ENCODE results near the gene PLXNA1.

Gene PLXNA1

GRCh38 chr3:127017229-127017628 is 34.3 kb downstream of the PLXNA1 start:
- H3K4me3 Mint-ChIP-seq, result no peak overlapping the region
- no peak overlapping the region for H3K27ac Mint-ChIP-seq
- DNase-seq, result no peak
- no peaks in the 10 kb centered on the region for H3K4me1 Mint-ChIP-seq (ENCODE audit: low read depth)
- H3K36me3 Mint-ChIP-seq (ENCODE audit: low read depth), result peaks cover 65% of the 10 kb centered on the region
- no peaks in the 10 kb centered on the region for H3K9me3 Mint-ChIP-seq
- no peaks in the 10 kb centered on the region for H3K27me3 Mint-ChIP-seq

DNA sequence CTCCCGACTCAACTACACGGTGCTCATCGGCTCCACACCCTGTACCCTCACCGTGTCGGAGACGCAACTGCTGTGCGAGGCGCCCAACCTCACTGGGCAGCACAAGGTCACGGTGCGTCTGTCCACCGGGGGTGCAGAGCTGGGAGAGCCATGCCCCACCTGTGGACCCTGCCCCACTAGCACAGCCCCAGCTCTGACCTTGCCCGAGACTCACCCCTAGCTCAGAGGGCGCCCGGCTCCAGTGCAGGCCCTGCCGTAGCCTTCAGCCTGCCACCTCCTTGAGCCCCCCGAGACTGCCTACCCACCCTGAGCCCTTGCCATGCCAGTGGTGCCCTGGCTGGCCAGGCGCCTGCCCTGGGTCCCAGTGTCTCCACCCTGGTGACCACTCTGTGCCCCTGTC is 34.9 kb downstream of the PLXNA1 start:
- H3K4me1 Mint-ChIP-seq (ENCODE audit: low read depth), result no peaks in the 10 kb centered on the region

GRCh38 chr3:127018306-127018828 is 35.5 kb downstream of the PLXNA1 start:
- Mint-ChIP-seq H3K36me3 (ENCODE audit: low read depth) (peaks cover 62% of the 10 kb centered on the region), H3K27me3 (no peaks in the 10 kb centered on the region), H3K4me1 (ENCODE audit: low read depth) (no peaks in the 10 kb centered on the region), H3K4me3 (no peak overlapping the region), H3K27ac (no peak overlapping the region), H3K9me3 (no peaks in the 10 kb centered on the region)
- no peak for DNase-seq

More for the DNA sequence above, 34.9 kb downstream of the PLXNA1 start:
- no peaks in the 10 kb centered on the region for H3K9me3 Mint-ChIP-seq
- no peak overlapping the region for H3K27ac Mint-ChIP-seq
- DNase-seq, result no peak
- no peaks in the 10 kb centered on the region for H3K27me3 Mint-ChIP-seq
- H3K36me3 Mint-ChIP-seq (ENCODE audit: low read depth), result peaks cover 66% of the 10 kb centered on the region
- H3K4me3 Mint-ChIP-seq, result no peak overlapping the region

DNA sequence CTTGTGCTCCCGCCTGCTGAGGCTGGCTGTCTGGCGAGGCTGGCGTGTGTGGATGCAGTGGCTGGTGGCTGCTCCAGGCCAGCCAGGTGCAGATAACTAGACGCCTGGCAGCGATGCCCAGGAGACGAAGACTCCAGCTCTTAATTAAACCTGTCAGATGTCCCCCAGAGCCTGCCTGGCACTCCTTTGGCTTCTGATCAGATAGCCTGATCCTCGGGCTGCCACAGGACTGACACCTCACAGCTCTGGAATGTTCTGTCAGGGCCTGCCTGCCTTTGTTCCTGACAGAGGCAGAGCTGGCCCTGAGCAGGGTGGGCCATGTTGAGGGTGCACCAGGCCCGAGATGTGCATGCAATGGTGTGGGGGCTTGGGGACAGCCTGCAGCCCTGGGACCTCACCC is 36.5 kb downstream of the PLXNA1 start:
- H3K36me3 Mint-ChIP-seq (ENCODE audit: low read depth), result peaks cover 64% of the 10 kb centered on the region
- H3K4me3 Mint-ChIP-seq, result no peak overlapping the region
- no peak overlapping the region for H3K27ac Mint-ChIP-seq
- H3K9me3 Mint-ChIP-seq, result no peaks in the 10 kb centered on the region
- no peaks in the 10 kb centered on the region for H3K27me3 Mint-ChIP-seq
- H3K4me1 Mint-ChIP-seq (ENCODE audit: low read depth), result no peaks in the 10 kb centered on the region
- DNase-seq, result no peak

GRCh38 chr3:127020543-127020942 is 37.6 kb downstream of the PLXNA1 start:
- DNase-seq, result no peak
- Mint-ChIP-seq H3K27ac (no peak overlapping the region), H3K4me3 (no peak overlapping the region), H3K4me1 (ENCODE audit: low read depth) (no peaks in the 10 kb centered on the region), H3K27me3 (no peaks in the 10 kb centered on the region), H3K36me3 (ENCODE audit: low read depth) (peaks cover 65% of the 10 kb centered on the region), H3K9me3 (no peaks in the 10 kb centered on the region)

- Mint-ChIP-seq H3K36me3 (ENCODE audit: low read depth) (peaks cover 62% of the 10 kb centered on the region), H3K4me3 (no peak overlapping the region), H3K4me1 (ENCODE audit: low read depth) (no peaks in the 10 kb centered on the region), H3K27me3 (no peaks in the 10 kb centered on the region), H3K27ac (no peak overlapping the region), H3K9me3 (no peaks in the 10 kb centered on the region)
- DNase-seq, result no peak
Observed at GRCh38 chr3:127022849-127023248, 39.9 kb downstream of the PLXNA1 start.

DNA sequence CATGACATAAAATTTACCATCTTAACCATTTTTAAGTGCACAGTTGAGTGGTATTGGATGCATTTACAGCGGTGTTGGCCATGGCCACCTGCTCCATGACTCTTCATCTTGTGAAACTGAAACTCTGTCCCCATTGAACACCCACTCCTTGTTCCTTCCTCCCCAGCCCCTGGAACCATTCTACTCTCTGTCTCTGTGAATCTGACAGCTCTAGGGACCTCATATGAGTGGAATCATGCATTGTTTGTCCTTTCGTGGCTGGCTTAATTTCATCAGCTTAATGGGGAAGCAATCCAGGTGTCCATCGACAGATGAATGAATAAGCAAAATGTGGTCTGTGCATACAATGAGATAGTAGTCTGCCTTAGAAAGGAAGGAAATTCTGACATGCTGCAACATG is 42.5 kb downstream of the PLXNA1 start:
- Mint-ChIP-seq H3K9me3 (no peaks in the 10 kb centered on the region), H3K27me3 (no peaks in the 10 kb centered on the region), H3K27ac (no peak overlapping the region), H3K36me3 (ENCODE audit: low read depth) (peaks cover 57% of the 10 kb centered on the region), H3K4me3 (no peak overlapping the region), H3K4me1 (ENCODE audit: low read depth) (no peaks in the 10 kb centered on the region)
- DNase-seq, result no peak

DNA sequence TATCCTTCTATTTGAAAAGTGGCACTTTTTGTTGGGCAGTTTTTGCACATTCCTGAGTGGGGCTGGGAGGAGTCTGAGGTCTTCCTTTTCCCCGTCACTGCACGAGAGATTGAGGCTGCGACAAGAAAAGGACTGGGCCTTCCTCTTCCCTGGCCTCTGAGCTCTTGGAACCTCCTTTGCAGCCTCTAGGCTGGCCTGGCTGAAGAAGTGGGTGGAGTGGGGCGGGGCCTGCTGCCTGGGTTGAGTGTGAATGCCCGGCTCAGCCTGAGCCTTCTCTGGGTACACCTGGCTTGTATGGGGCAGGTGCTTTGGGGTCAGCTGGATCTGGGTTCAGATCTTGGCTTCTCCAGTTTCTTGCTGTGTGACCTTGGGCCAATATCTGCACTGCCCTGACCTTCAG is 43.1 kb downstream of the PLXNA1 start:
- no peaks in the 10 kb centered on the region for H3K9me3 Mint-ChIP-seq
- peaks cover 57% of the 10 kb centered on the region for H3K36me3 Mint-ChIP-seq (ENCODE audit: low read depth)
- H3K4me1 Mint-ChIP-seq (ENCODE audit: low read depth), result no peaks in the 10 kb centered on the region
- H3K27me3 Mint-ChIP-seq, result no peaks in the 10 kb centered on the region
- no peak for DNase-seq
- H3K27ac Mint-ChIP-seq, result no peak overlapping the region
- no peak overlapping the region for H3K4me3 Mint-ChIP-seq

GRCh38 chr3:127026661-127027060 is 43.7 kb downstream of the PLXNA1 start:
- Mint-ChIP-seq H3K4me3 (no peak overlapping the region), H3K27ac (no peak overlapping the region), H3K36me3 (ENCODE audit: low read depth) (peaks cover 55% of the 10 kb centered on the region), H3K9me3 (no peaks in the 10 kb centered on the region), H3K4me1 (ENCODE audit: low read depth) (no peaks in the 10 kb centered on the region), H3K27me3 (no peaks in the 10 kb centered on the region)
- no peak for DNase-seq

- Mint-ChIP-seq H3K27me3 (no peaks in the 10 kb centered on the region), H3K27ac (no peak overlapping the region), H3K36me3 (ENCODE audit: low read depth) (peaks cover 55% of the 10 kb centered on the region), H3K4me1 (ENCODE audit: low read depth) (no peaks in the 10 kb centered on the region), H3K4me3 (no peak overlapping the region), H3K9me3 (no peaks in the 10 kb centered on the region)
- no peak for DNase-seq
Observed at GRCh38 chr3:127027061-127027735, 44.3 kb downstream of the PLXNA1 start.

DNA sequence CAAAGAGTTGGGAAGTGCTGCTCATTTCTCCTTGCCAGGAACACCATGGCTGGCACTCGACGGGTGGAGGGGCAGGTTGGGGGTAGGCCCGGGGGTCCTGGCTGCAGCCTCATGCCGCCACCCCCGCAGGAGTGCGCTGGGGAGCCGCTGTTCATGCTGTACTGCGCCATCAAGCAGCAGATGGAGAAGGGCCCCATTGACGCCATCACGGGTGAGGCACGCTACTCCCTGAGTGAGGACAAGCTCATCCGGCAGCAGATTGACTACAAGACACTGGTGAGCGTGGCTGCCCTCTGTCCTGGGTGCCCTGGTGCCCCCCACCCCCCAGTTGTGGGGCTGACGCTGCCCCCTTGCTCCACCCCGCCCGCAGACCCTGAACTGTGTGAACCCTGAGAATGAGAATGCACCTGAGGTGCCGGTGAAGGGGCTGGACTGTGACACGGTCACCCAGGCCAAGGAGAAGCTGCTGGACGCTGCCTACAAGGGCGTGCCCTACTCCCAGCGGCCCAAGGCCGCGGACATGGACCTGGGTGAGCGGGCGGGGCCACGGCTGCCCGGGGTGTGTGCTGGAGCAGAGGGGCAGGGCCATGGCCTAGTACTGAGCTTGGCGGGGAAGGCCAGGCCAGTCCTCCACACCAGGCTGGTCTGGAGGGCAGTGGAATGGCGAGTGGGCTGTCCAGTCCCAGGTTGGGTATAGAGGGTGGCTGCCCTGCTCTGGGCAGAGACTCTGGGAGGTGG is 45.1 kb downstream of the PLXNA1 start:
- H3K27me3 Mint-ChIP-seq, result no peaks in the 10 kb centered on the region
- no peaks in the 10 kb centered on the region for H3K4me1 Mint-ChIP-seq (ENCODE audit: low read depth)
- no peak for DNase-seq
- H3K36me3 Mint-ChIP-seq (ENCODE audit: low read depth), result peaks cover 58% of the 10 kb centered on the region
- H3K27ac Mint-ChIP-seq, result no peak overlapping the region
- no peak overlapping the region for H3K4me3 Mint-ChIP-seq
- no peaks in the 10 kb centered on the region for H3K9me3 Mint-ChIP-seq

DNA sequence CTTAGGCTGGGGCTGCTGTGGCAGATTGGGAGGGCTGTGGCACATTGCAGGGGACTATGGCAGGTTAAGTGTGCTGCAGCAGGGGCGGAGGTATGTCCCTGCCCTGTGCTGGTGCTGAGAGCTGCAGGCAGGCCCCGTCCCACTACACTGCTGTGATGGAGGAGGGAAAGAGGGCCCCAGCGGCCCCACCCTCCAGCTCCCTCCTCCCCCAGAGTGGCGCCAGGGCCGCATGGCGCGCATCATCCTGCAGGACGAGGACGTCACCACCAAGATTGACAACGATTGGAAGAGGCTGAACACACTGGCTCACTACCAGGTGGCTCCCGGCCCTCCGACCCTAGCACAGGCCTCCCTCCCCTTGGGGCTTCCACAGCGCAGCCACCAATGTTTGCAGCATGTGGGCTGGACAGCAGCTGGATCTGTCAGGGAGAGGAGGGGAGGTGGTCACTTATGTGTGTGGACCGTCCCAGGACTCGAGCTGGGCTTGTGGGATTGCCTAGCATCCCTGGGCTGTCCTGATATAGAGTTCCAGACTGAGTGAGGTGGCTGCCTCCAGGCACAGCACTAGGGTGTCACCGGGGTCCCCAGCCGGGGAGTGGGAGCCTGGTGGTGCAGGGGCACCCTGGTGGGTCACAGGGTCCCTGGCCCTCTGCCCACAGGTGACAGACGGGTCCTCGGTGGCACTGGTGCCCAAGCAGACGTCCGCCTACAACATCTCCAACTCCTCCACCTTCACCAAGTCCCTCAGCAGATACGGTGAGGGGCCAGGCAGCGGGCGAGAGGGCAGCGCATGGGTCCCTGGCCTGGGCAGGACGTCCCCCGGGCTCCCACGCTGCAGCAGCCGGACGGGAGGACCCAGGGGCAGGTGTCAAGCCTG is 46.1 kb downstream of the PLXNA1 start:
- H3K27ac Mint-ChIP-seq, result no peak overlapping the region
- no peaks in the 10 kb centered on the region for H3K27me3 Mint-ChIP-seq
- no peaks in the 10 kb centered on the region for H3K4me1 Mint-ChIP-seq (ENCODE audit: low read depth)
- H3K9me3 Mint-ChIP-seq, result no peaks in the 10 kb centered on the region
- no peak for DNase-seq
- H3K36me3 Mint-ChIP-seq (ENCODE audit: low read depth), result peaks cover 58% of the 10 kb centered on the region
- H3K4me3 Mint-ChIP-seq, result no peak overlapping the region

GRCh38 chr3:127029658-127030507 is 47.0 kb downstream of the PLXNA1 start:
- Mint-ChIP-seq H3K4me1 (ENCODE audit: low read depth) (no peaks in the 10 kb centered on the region), H3K27me3 (no peaks in the 10 kb centered on the region), H3K27ac (no peak overlapping the region), H3K36me3 (ENCODE audit: low read depth) (peaks cover 54% of the 10 kb centered on the region), H3K9me3 (no peaks in the 10 kb centered on the region), H3K4me3 (no peak overlapping the region)
- no peak for DNase-seq

Measured in activated T-cell treated with anti-CD3 and anti-CD28 coated beads, Interleukin-2, amount 50 U/mL, for 24 hours (primary cell).